GM10248 (cell line): ENCODE results near the gene SYVN1.

Source experiments
- CTCF ChIA-PET: fragments of 300-600 bp; sonication (Branson Sonifier 250); formaldehyde crosslinking; extraction: SDS; loops from one replicate; lab custom pipeline; 2021; ENCODE audit warnings: antibody characterized with exemption; lab: Yijun Ruan, JAX
- POLR2A ChIA-PET: fragments of 350-650 bp; sonication (Branson Sonifier 250); formaldehyde crosslinking; extraction: SDS; loops from one replicate; lab custom pipeline; 2020; ENCODE audit warnings: antibody characterized with exemption; lab: Yijun Ruan, JAX
- DNase-seq: peaks from one replicate; pipeline ENCODE4 v3.0.0; 2012; ENCODE audit errors: extremely low spot score
- CTCF ChIP-seq: IDR thresholded peaks from 2 replicates; pipeline ENCODE4 v1.5.1; 2012; ENCODE audit warnings: mild to moderate bottlenecking, low read depth; ENCODE audit errors: extremely low read depth, missing control alignments, control extremely low read depth

SYVN1 gene

DNA sequence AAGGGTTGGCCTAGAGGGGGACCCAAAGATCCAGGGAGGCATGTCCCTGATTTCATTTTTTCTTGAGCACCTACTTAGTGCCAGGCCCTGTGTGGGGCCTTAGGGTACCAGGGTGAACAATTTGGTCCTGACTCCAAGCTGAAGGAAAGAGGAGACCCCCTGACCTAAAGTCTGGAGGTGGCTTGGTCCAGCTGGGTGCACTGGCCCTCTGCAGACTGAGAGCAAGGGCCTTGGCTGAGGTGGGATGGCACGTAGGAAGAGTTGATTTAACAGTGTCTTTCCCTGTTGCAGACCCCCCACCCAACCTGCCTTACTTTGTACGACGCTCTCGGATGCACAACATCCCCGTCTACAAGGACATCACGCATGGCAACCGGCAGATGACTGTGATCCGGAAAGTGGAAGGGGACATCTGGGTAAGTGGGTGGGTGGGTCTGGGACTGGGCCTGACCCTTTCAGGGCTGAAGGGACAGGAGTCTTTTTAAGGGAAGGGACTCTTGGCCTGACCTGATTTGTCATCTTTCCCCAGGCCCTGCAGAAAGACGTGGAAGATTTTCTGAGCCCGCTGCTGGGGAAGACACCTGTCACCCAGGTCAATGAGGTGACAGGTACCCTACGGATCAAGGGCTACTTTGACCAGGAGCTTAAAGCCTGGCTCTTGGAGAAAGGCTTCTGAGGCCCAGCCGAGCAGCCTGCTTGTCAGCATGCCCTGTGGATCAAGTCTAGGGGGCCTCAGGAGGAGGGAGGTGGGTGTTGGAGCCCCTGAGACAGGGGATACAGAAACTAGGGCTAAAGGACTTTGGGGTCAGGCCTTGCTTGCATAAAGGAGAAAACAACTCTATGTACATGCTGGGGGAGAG lies 8.9 kb downstream of the SYVN1 start:
- CTCF ChIA-PET = interaction anchor here (0.7 to 2.0 kb wide), 5 partner anchors 9 to 113 kb away, joined by 3 to 9 read pairs (median 5); partner anchors contain the start of genes CAPN1, TM7SF2 and ZNHIT2
- POLR2A ChIA-PET = interaction anchor here (1.0 kb wide), 1 partner anchor 9 kb away, joined by 3 read pairs; no protein-coding TSS in a partner anchor
- TF ChIP-seq CTCF = no peak
- DNase-seq = no peak

DNA sequence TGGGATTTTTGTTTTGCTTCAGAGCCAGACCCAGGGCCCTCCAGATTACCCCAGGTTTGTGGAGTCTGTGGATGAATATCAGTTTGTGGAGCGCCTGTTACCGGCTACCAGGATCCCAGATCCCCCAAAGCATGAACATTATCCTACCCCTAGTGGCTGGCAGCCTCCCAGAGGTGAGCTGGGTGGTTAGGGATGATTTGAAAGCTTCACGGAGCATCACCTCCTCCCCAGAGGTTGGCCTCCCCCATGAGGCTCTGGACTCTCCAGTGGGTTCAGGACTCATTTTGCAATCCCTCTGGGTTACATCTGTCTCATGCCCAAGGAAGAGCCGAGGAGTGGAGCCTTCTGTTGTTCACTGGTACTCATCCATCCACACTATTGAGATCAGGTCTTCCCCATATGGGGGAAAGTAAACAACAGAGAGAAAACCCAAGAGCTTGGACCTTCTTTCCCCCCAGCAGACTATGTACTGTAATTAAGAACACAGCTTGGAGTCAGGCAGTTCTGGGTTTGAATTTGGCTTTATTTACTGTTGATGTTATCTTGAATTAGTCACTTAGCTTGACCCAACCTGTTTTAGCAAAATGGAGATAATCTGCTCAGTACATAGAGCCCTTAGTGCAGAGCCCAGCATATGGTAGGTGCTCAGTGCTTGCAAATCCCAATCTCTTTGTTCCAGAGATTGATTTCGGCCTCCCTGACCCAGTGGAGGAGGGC lies 9.7 kb downstream of the SYVN1 start:
- no peak for TF ChIP-seq CTCF
- CTCF ChIA-PET = interaction anchor here (0.7 to 2.0 kb wide), 5 partner anchors 11 to 112 kb away, joined by 3 to 9 read pairs (median 5); partner anchors contain the start of genes CAPN1 and TM7SF2
- no peak for DNase-seq
- POLR2A ChIA-PET = no interaction called here

DNA sequence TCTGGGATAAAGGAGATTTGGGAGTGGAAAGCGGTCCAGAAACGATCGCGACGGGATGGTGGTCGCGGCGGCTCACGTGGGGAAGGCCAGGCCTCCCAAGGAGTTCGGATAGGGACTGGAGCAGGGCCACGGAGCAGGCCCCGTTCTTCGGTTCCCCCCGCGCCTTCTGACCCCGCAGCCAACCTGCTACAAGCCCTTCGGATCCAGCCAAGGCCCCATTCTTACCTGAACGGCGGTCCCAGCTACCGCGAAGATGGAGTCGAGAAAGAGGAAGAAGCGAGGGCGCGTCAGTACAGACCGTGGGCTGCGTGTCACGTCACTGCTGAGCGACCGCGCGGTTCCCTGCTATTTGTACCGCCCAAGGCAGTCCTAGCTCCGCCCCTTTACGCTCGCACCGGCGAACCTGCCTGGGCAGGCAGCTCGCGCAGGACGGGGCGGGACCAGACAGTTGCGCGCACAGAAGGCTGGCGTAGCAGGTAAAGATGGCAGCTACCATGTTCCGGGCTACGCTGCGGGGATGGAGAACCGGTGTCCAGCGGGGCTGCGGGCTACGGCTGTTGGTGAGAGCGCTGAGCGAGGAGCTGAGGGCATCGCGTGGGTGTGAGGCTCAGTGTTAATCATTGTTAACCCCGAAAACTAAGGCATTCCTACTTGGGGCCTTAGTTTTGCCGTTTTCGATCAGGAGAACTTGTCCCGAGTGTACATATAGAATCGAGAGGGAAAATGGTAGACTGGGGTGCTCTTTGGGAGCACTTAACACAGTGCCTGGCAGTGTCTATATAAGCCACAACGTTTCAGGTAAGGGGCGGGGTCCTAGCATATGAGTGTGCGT lies 12.2 kb downstream of the SYVN1 start, which contains the start of the genes FAU and MRPL49:
Gene FAU, minus strand, starts transcription at position 270 of the 832 bp plus-strand sequence. CDS start 321 bp downstream, outside the sequence.
Gene MRPL49, plus strand, starts transcription at position 457 of the 832 bp plus-strand sequence. Its CDS starts 26 bp downstream, at position 483.
- TF ChIP-seq CTCF = no peak
- peak; percentile 97 for DNase-seq
- CTCF ChIA-PET = interaction anchor here (0.7 to 7.2 kb wide), 11 partner anchors 9 to 277 kb away, joined by 3 to 73 read pairs (median 4); partner anchors contain the start of genes ARL2, CAPN1, SYVN1 and TM7SF2
- POLR2A ChIA-PET = interaction anchor here (0.5 to 2.0 kb wide), 11 partner anchors 8 to 387 kb away, joined by 4 to 10 read pairs (median 4); partner anchors contain the start of genes ARL2, CAPN1, SYVN1 and TM7SF2

- no peak for TF ChIP-seq CTCF
- DNase-seq = no peak
- ChIA-PET POLR2A (interaction anchor here (1.0 to 2.0 kb wide), 8 partner anchors 8 to 108 kb away, joined by 4 to 10 read pairs (median 4); partner anchors contain the start of genes ARL2, CAPN1, SYVN1 and TM7SF2), CTCF (interaction anchor here (0.7 to 7.2 kb wide), 11 partner anchors 9 to 276 kb away, joined by 3 to 73 read pairs (median 4); partner anchors contain the start of genes ARL2, CAPN1, SYVN1 and TM7SF2)
Measured at GRCh38 chr11:65121447-65121864, 12.9 kb downstream of the SYVN1 start.

GRCh38 chr11:65120831-65121230 lies 13.5 kb downstream of the SYVN1 start:
- ChIA-PET CTCF (interaction anchor here (0.9 to 7.2 kb wide), 6 partner anchors 9 to 275 kb away, joined by 3 to 73 read pairs (median 4); partner anchors contain the start of genes ARL2, CAPN1 and TM7SF2), POLR2A (interaction anchor here (1.7 kb wide), 1 partner anchor 11 kb away, joined by 5 read pairs; no protein-coding TSS in a partner anchor)
- TF ChIP-seq CTCF = no peak
- no peak for DNase-seq
